NCI-H1092 (cell line): ENCODE results near the gene ADGRE1.
A peak's percentile ranks its signal among the peaks of the same experiment; 100 is the strongest.
"Not testable (repeated sequence)": the region's sequence is repeated elsewhere in the genome, so short reads cannot be mapped to it uniquely, and the experiment has no call there.

Experiments used
- DNase-seq: peaks from one replicate; lab custom pipeline; 2025; lab: John Stamatoyannopoulos, UW

ADGRE1 gene, protein sequence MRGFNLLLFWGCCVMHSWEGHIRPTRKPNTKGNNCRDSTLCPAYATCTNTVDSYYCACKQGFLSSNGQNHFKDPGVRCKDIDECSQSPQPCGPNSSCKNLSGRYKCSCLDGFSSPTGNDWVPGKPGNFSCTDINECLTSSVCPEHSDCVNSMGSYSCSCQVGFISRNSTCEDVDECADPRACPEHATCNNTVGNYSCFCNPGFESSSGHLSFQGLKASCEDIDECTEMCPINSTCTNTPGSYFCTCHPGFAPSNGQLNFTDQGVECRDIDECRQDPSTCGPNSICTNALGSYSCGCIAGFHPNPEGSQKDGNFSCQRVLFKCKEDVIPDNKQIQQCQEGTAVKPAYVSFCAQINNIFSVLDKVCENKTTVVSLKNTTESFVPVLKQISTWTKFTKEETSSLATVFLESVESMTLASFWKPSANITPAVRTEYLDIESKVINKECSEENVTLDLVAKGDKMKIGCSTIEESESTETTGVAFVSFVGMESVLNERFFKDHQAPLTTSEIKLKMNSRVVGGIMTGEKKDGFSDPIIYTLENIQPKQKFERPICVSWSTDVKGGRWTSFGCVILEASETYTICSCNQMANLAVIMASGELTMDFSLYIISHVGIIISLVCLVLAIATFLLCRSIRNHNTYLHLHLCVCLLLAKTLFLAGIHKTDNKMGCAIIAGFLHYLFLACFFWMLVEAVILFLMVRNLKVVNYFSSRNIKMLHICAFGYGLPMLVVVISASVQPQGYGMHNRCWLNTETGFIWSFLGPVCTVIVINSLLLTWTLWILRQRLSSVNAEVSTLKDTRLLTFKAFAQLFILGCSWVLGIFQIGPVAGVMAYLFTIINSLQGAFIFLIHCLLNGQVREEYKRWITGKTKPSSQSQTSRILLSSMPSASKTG

DNA sequence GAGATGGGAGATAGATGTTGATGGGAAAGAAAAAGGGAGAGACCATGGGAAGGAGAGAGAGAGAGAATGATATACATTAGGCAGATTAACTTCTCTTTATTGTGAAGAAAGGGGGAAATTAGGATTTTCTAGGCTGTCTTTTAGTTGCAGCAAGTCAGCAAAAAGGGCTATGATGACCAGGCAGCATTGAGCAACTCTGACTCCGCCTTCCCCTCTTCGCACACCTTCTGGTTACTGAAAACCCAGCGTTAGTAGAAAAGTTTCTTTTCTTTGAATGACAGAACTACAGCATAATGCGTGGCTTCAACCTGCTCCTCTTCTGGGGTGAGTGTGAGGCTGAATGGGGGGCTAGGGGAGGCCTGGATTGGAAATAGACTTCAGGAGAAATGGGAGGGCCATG, at the start of gene ADGRE1:
Gene ADGRE1, plus strand, starts transcription at position 264 of the 400 bp plus-strand sequence. Its CDS starts 30 bp downstream, at position 294.
- DNase-seq = no peak

DNA sequence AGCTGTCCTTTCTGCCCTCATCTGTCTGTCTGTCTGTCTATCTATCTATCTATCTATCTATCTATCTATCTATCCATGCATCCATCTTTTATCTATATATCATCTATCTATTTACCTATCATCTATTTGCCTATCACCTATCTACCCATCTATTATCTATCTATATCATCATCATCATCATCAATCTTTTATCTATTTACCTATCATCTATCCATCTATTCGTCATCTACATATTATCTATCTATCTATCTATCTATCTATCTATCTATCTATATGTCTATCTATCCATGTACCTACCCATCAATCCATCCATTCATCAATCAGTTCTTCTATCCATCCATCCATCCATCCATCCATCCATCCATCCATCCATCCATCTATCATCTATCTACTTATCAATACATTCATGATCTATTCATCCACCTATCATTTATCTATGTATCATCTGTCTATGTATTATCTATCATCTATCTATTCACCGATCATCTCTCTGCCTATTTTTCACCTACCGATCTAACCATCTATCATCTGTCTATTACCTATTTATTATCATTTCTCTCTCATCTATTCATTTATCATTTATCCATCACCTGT, 49.2 kb upstream of the ADGRE1 start:
- no peak for DNase-seq

DNA sequence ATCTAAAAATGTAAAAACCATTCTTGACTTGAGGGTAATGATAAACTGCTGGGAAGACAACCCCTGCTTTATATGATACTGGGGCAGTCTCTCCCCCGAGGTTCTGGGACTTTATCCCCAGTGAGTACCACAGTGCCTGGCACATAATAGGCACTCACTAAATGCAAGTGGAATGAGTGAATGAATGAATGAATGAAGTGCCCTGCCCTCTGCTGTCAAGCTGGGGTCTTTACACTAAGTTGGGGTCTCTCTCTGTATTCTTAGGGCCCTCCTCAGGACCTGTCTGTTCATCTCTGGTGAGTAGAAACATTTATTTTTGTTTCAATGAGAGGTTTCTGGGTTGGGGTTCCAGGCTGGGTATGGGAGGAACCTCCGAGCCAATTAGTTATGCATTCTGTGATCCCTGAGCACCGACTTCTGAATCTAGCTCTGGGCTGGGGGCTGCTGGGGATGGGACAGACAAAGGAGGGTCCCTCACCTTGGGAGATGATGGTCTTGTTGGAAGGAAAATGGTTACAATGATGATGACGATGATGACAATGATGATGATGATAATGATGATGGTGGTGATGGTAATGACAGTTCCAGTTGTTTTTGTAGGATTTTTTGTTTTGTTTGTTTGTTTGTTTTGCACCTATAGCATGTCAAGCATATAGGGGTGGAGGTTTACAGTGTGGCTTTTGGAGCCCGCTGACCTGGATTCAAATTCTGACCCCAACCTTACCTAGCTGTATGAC, 44.3 kb upstream of the ADGRE1 start:
- DNase-seq = no peak

DNA sequence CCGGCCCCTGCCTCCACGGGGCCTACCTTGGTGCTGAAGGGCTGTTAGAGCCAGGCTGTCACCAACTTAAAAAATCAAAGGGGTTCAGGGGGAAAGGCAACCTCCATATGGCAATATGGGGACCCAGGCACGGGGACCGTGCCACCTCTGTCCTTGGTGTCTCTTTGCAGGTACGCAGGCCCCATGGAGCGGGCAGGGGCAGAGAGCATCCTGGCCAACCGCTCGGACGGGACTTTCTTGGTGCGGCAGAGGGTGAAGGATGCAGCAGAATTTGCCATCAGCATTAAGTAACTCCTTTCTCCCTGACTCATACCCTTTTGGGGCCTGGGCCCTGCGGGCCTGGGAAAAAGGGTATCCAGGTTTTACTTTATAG, 39.6 kb upstream of the ADGRE1 start:
- no peak for DNase-seq

DNA sequence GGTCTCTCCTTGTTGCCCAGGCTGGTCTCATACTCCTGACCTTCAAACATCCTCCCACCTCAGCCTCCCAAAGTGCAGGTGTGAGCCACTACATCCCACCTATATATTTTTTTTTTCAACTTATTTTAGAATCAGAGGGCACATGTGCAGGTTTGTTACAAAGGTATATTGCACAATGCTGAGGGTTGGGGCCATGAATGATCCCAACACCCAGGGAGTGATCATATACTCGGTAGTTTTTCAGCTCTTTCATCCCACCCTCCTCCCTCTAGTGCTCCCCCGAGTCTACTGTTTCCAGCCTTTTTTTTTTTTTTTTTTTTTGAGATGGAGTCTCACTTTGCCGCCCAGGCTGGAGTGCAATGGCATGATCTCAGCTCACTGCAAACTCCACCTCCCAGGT, 38.4 kb upstream of the ADGRE1 start:
- DNase-seq = no peak

DNA sequence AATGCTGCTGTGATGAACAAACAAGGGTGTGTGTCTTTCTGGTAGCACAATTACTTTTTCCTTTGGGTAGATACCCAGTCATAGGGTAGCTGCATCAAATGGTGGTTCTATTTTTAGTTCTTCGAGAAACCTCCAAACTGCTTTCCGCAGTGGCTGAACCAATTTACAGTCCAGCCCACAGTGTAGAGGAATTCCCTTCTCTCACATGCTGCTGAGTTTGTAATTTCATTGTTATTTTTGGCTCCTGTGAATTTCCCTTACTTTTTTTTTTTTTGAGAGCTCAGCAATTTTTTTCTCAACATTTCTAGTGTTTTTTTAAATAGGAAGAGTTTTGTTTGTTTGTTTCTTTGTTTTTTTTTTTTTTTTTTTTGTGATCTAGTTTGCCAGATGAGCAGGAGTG, 37.5 kb upstream of the ADGRE1 start:
- DNase-seq = no peak

DNA sequence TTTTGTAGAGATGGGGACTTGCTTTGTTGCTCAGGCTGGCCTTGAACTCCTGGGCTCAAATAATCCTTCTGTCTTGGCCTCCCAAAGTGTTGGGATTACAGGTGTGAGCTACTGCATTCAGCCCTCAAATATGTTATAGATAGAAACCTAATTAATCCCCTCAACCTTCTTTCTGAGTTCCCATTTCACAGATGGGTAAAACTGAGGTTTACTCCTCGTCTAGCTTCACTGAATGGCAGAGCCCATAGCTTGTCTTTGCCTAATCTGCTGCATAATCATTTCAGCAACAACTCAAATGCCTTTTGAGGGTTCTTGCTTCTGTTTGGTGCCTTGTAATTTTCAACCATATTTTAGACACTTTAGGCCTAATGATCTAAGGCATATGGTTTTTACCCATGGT, 36.0 kb upstream of the ADGRE1 start:
- DNase-seq = no peak

DNA sequence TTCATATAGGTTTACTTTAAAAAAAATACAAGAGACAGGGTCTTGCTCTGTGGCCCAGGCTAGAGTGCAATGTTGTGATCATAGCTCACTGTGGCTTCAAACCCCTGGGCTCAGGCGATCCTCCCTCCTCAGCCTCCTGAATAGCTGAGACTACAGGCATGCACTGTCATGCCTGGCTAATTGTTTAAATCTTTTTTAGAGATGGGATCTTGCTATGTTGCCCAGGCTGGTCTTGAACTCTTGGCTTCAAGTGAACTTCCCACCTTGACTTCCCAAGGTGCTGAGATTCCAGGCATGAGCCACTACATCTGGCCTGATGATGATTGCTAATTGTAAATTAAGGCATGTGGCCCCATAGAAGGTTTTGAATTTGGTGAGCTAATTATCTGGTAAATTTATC, 35.4 kb upstream of the ADGRE1 start:
- DNase-seq = no peak

DNA sequence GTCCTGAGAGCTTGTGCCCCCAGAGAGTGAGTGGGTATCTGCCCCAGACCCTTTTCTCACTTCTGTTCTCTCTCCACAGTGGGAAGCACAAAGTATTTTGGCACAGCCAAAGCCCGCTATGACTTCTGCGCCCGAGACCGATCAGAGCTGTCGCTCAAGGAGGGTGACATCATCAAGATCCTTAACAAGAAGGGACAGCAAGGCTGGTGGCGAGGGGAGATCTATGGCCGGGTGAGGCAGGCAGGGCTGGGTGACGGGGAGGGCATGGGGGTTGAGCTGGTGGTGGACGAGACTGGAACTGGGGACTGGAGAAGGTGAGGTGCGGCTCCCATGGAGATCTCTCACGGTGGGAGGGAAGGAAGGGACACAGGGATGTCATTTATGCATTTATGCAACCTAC, 33.5 kb upstream of the ADGRE1 start:
- DNase-seq = no peak

DNA sequence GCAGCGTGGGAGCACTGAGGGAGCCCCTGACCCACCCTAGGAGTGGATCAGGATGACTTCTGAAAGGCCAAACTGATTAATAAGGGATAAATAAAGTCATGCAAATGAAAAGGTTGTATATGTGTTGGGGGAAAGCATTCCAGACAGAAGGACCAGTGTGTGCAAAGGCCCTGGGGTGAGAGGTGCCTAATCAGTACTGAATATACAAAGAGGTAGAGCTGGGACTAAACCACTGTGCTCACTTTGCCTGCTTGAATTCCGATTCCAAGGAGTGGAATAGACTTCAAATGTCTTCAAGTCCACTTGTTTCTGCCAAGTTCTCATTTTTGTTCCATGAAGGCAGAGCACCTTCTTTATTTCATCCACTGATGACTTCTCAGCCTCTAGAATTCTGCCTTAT, 32.6 kb upstream of the ADGRE1 start:
- no peak for DNase-seq

DNA sequence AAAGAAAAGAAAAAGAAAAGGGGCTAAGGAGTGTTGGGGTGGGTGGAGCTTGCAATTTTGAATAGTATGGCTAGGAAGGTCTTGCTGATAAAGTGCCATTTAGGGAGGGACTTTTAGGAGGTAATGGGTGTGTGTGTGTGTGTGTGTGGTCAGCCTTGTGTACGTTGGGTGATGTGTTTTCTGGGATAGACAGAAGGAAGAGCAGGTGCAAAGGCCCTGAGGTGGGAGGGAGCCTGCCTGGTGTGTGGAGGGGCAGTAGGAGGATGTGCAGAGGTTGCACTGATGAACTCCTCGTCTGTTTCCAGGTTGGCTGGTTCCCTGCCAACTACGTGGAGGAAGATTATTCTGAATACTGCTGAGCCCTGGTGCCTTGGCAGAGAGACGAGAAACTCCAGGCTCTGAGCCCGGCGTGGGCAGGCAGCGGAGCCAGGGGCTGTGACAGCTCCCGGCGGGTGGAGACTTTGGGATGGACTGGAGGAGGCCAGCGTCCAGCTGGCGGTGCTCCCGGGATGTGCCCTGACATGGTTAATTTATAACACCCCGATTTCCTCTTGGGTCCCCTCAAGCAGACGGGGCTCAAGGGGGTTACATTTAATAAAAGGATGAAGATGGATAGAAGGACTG, 30.5 kb upstream of the ADGRE1 start:
- DNase-seq = no peak

DNA sequence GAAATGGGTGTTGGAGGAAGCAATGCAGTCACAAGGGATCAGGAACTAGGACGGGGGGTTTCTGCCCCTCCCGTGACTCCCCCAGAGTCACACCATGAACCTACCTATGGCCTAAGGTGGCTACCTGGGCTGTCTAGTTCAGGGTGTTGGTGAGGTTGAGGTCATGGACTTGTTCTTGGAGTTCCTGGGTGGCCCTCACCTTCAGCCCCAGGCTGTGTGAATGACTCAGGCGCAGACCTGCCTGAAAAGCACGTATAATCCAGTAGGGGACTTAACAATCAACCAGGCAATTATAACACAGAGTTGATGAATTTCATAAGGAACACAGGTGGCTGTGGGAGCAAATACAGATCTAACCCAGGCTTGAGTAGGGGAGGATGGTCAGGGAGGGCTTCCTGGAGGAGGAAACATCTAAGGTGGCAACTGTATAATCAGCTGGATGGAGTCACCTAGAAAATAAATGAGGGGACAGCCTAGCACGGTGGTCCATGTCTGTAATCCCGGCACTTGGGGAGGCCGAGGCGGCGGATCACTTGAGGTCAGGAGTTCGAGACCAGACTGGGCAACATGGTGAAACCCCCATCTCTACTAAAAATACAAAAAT, 25.6 kb upstream of the ADGRE1 start:
- DNase-seq = no peak

DNA sequence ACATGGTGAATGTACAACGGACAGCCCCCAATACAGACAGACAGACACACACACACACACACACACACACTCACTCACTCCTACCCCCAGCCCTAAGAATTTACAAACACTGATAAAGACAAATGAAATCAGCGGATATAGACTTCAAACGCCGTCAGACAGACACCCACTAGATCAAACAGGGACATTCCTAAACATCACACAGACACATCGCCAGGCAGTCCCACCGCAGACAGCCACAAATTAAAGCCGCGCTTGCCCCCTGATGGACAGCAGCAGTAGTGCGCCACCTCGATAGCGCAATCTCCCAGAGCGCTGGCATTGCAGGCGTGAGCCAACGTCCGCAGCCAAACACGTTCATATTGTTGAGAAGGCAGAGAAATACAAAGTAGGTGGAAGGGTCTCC, 24.7 kb upstream of the ADGRE1 start:
- DNase-seq = peak; percentile 7

DNA sequence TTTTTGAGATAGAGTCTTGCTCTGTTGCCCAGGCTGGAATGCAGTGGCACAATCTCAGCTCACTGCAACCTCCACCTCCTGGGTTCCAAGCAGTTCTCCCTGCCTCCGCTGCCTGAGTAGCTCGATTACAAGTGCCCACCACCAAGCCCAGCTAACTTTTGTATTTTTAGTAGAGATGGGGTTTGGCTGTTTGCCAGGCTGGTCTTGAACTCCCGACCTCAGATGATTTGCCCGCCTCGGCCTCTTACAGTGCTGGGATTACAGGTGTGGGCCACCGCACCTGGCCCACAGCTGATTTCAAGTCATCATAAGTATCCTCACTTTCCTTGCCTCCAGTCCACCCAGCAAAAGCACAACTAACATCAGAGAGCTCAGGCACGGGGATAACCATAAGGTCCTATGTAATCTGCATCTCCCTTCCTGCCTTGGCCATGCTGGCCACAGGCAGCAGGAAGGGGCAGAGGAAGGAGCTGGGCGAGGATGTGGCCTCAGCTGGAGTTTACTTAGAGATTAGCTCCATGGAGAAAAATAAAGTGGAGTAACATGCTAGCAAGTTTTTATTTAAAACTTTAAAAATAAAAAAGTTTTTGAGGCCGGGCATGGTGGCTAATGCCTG, 22.9 kb upstream of the ADGRE1 start:
- DNase-seq = no peak

DNA sequence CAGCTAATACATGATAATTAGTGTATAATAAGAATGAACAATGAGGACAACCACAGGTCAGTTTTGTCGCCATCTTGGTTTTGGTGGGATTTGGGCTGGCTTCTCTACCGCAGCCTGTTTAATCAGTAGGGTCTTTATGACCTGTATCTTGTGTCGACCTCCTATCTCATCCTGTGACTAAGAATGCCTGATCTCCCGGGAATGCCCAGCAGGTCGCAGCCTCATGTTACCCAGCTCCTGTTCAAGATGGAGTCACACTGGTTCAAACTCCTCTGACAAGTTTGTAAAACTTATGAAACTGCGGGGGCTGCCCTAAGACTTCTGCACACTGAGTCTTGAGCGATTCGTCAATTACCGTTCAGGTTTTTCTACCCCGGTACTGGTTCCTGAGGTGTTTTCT, 21.5 kb upstream of the ADGRE1 start:
- no peak for DNase-seq

DNA sequence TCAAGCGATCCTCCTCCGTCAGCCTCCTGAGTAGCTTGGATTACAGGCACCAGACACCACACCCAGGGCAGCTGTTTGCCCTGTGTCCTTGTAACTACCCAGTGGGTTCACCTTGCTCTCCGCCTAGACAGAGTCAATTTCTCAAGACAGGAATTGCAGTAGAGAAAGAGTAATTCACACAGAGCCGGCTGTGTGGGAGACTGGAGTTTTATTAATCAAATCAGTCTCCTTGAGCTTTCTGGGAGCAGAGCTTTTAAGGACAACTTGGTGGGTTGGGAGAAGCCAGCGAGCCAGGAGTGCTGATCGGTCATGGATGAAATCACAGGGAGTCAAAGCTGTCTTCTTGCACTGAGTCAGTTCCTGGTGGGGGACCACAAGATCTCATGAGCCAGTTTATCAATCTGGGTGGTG, 20.6 kb upstream of the ADGRE1 start:
- no peak for DNase-seq

DNA sequence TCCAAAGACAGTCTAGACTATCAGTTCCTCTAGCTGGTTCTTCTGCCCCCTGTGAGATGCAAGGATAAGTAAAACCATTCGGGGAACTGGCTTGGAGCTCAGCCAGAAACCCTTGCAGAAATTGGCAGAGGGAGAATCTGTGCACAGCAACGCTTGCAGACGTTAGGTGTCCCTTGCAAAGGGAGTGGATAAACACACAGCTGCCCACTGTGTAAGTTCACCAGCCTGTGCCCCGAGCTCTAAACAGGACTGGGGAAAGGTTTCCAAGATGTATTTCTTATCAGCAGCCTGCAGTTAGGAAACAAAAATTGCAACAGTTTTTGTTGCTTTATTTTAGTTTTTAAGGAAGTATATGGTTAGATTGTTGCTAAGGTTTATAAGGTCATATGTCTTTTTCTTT, 19.0 kb upstream of the ADGRE1 start:
- peak; percentile 1 for DNase-seq

DNA sequence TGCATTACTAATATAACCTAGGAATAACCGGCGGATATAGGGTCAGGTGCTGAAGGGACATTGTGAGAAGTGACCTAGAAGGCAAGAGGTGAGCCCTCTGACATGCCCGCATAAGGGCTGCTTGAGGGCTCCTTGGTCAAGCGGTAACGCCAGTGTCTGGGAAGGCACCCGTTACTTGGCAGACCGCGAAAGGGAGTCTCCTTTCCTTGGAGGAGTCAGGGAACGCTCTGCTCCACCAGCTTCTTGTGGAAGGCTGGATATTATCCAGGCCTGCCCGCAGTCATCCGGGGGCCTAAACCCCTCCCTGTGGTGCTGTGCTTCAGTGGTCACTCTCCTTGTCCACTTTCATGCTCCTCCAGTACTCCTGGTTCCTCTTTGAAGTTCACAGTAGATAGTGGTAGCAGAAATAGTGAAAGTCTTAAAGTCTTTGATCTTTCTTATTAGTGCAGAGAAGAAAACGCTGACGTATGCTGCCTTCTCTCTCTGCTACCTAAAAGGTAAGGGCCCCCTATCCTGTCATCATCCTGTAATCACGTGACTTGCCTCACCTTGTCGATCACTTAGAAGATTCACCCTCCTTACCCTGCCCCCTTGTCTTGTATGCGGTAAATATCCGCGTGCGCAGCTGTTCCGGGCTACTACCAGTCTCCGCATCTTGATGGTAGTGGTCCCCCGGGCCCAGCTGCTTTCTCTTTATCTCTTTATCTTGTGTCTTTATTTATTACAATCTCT, 18.1 kb upstream of the ADGRE1 start:
- DNase-seq = not testable (repeated sequence)

DNA sequence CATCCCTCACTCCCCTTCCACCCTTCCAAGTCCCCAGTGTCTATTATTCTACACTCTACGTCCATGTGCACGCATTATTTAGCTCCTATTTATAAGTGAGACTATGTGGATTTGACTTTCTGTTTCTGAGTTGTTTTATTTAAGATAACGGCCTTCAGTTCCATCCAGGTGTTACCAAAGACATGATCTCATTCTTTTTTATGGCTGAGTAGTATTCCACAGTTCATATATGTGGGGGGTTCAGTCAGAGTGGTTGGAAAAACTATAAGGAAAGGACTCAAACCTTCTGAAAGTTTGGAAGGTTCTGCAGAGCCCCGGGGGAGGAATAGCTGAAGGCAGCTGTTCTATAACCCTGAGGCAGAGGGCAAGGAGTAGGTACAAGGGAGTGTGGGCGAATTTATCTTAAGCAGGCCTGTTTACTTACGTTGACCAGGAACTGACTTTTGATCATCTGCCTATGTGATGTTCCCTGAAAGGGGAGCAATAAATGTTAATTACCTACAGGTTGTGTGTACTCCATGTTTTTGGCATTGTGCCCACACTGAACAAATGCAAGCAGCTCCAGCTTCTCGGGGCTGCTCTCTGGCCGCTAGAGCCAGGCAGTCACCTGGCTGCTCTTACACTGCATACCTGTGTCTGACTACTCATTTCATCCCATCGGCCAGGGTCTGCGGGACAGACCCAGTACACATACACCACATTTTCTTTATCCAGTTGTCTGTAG, 13.5 kb upstream of the ADGRE1 start:
- DNase-seq = no peak
